ENCODE data around the gene BPIFB4.

GRCh38 chr20:33145521-33145920 is 66.1 kb downstream of the BPIFB4 start:
- TF ChIP-seq EZH2 (IDR thresholded peaks at IDR 0.05; ENCODE audit: insufficient read depth, poor library complexity, severe bottlenecking) (no peak), EZH2phosphoT487 (IDR thresholded peaks at IDR 0.05; ENCODE audit: insufficient read depth, low read depth) (no peak)

Measured in GM23248 (cell line).